ENCODE data around the gene HDAC9.
"Not testable (repeated sequence)": the region's sequence is repeated elsewhere in the genome, so short reads cannot be mapped to it uniquely, and the experiment has no call there.

The HDAC9 gene

DNA sequence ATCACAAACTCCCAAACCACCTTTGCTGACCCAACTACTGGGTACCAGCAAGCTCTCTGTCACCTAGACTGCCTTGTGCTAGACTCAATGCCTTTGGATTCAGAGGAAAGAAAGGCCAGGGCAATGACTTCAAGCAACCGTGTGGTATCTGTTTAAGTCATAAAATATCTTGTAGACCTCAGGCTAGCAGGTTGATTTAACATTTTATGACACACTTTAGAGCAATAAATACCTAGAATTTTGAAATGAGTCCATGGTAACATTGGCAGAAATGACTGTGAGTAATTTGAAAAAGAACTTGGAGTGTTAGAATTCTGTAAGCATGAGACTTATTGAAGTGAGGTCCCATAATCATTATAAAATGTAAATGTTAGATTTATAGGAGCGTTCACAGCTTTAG is 534.7 kb downstream of the HDAC9 start:
- no peak for DNase-seq (ENCODE audit: low spot score)

DNA sequence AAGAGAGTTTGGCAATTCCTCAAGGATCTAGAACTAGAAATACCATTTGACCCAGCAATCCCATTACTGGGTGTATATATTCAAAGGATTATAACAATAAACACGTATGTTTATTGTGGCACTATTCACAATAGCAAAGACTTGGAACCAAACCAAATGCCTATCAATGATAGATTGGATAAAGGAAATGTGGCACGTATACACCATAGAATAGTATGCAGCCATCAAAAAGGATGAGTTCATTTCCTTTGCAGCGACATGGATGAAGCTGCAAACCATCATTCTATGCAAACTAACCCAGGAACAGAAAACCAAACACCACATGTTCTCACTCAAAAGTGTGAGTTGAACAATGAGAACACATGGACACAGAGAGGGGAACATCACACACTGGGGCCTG is 537.4 kb downstream of the HDAC9 start:
- not testable (repeated sequence) for DNase-seq (ENCODE audit: low spot score)

DNA sequence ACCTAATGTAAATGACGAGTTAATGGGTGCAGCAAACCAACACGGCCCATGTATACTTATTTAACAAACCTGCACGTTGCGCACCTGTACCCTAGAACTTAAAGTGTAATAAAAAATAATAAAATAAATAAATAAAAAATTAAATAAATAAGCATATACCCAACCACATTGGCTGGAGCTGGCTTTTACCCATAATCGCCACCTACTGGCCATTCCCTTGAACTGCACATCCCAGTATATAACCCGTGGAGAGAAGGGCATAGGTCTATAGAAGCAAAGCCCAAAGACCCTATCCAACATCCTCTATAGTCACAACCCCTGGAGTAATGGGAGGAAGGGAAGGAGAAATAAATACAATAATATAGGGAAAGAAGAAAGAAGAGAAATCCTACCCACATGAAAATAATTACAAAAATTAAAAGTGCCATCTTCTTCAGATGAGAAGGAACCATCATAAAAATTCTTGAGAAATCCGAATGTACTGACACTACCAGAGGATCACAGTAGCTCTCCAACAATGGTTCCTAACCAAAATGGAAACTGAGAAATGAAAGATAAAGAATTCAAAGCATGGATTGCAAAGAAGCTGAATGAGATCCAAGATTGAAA is 556.3 kb downstream of the HDAC9 start:
- DNase-seq (ENCODE audit: low spot score): no peak

Data from putamen (tissue), 1 donor.